M059J (cell line): ENCODE results near the gene TUBA4B. TPM values are rescaled to one million over a fixed set of nuclear protein-coding genes. Genes with fewer than 3 reads are reported as not detected.

Experiments used
- DNase-seq: peaks from one replicate; pipeline ENCODE4 v3.0.0-alpha.2; 2012; ENCODE audit warnings: low read depth
- total RNA-seq: library from RNA; depleted of rRNA; stranded (reverse); fragments of >200 nt; shearing (Covaris generic); gene quantifications from 2 replicates; pipeline ENCODE4 v1.2.3, GENCODE V29; 2014; rRNA removed

The TUBA4B gene
- total RNA-seq, 1 experiment from 2014 or later = not detected

DNA sequence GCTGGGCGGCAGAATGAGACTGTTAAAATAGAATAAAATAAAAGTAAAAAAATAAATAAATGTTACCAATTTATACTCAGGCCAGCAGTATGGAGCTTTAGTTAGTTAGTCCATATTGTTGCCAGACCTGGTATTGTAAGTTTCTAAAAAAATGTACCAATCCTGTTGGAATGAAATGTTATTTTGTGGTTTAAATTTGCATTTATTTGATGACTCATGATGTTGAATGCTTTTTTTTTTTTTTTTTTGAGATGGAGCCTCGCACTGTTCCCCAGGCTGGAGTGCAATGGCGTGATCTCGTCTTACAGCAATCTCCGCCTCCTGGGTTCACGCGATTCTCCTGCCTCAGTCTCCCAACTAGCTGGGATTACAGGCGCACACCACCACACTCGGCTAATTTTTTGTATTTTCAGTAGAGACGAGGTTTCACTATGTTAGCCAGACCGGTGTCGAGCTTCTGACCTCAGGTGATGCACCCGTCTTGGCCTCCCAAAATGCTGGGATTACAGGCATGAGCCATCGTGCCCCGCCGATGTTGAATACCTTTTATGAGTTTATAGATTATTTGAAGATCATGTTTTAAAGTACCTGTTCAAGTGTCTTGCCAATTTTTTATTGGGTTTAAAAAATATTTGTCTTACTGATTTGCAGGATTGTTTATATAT lies 61.9 kb downstream of the TUBA4B start:
- peak; percentile 46 for DNase-seq

Other genes starting within 250 kb of the TUBA4B start
- not detected in 2 replicates for gene CFAP65, start 211.7 kb upstream of the TUBA4B start, total RNA-seq
- not detected in 2 replicates for gene IHH, start 192.3 kb upstream of the TUBA4B start, total RNA-seq
- 13.6 and 19.2 TPM in 2 replicates for gene NHEJ1, start 92.4 kb upstream of the TUBA4B start, total RNA-seq
- gene SLC23A3, start 83.2 kb upstream of the TUBA4B start, total RNA-seq = 0.02 TPM in 1 of 2 replicates, not detected in the other
- 30.2 and 43.4 TPM in 2 replicates for gene CNPPD1, start 76.3 kb upstream of the TUBA4B start, total RNA-seq
- 54.9 and 66.6 TPM in 2 replicates for gene RETREG2, start 75.0 kb upstream of the TUBA4B start, total RNA-seq
- gene ZFAND2B, start 46.5 kb upstream of the TUBA4B start, total RNA-seq = 25.6 and 40.5 TPM in 2 replicates
- 19.5 and 27.5 TPM in 2 replicates for gene ABCB6, start 34.3 kb upstream of the TUBA4B start, total RNA-seq
- 61.5 and 73.3 TPM in 2 replicates for gene ATG9A, start 23.6 kb upstream of the TUBA4B start, total RNA-seq
- 16.8 and 23.5 TPM in 2 replicates for gene ANKZF1, start 23.4 kb upstream of the TUBA4B start, total RNA-seq
- 6.2 and 8.0 TPM in 2 replicates for gene GLB1L, start 7.8 kb upstream of the TUBA4B start, total RNA-seq
- gene STK16, start 7.8 kb upstream of the TUBA4B start, total RNA-seq = 24.5 and 33.7 TPM in 2 replicates
- gene TUBA4A, start 675 bp downstream of the TUBA4B start, total RNA-seq = 105 and 129 TPM in 2 replicates
- gene DNAJB2, start 26.1 kb downstream of the TUBA4B start, total RNA-seq = 33.2 and 45.9 TPM in 2 replicates
- 1.1 and 1.7 TPM in 2 replicates for gene PTPRN, start 56.2 kb downstream of the TUBA4B start, total RNA-seq
- not detected in 2 replicates for gene RESP18, start 79.5 kb downstream of the TUBA4B start, total RNA-seq
- gene DNPEP, start 134.7 kb downstream of the TUBA4B start, total RNA-seq = 75.8 and 88.2 TPM in 2 replicates
- gene DES, start 165.1 kb downstream of the TUBA4B start, total RNA-seq = 0.37 TPM in 1 of 2 replicates, not detected in the other
- gene SPEG, start 181.6 kb downstream of the TUBA4B start, total RNA-seq = 9.8 and 13.9 TPM in 2 replicates
- gene GMPPA, start 245.6 kb downstream of the TUBA4B start, total RNA-seq = 81.6 and 89.2 TPM in 2 replicates